ENCODE results near the gene SYNE2. TPM values are rescaled to one million over a fixed set of nuclear protein-coding genes. Genes with fewer than 3 reads are reported as not detected.

The SYNE2 gene
- total and polyA plus RNA-seq, 2 donors (not counting 3 experiments of a cell fraction or from before 2014, with no cell fraction given), result 16.0 to 53.7 TPM

- Histone ChIP-seq H2AFZ (ENCODE audit: low read depth, low read length) (no peak overlapping the region), H4K20me1 (replicated peaks; ENCODE audit: control insufficient read depth, extremely low read depth, insufficient read depth, low read length) (no peaks in the 10 kb centered on the region), H3K36me3 (ENCODE audit: control insufficient read depth in 2 of 2, extremely low read depth in 1 of 2, insufficient read depth in 2 of 2, low read length in 2 of 2) (peaks cover 0 to 7% of the 10 kb centered on the region in 2 experiments), H3K4me2 (ENCODE audit: insufficient read depth, low read length) (no peak overlapping the region), H3K27ac (ENCODE audit: insufficient read depth, low read depth, low read length) (no peak overlapping the region), H3K79me2 (ENCODE audit: control insufficient read depth, insufficient read depth, low read length) (no peaks in the 10 kb centered on the region), H3K27me3 (ENCODE audit: control insufficient read depth in 2 of 2, insufficient read depth in 2 of 2, low read length in 2 of 2) (no peaks in the 10 kb centered on the region), H3K9me3 (replicated peaks; ENCODE audit: control insufficient read depth, insufficient read depth, low read length) (no peaks in the 10 kb centered on the region), H3K4me3 (replicated peaks in 1 of 3; ENCODE audit: insufficient read depth in 1 of 3, low read depth in 1 of 3, low read length in 3 of 3) (no peak overlapping the region), H3K9ac (replicated peaks; ENCODE audit: extremely low read depth, insufficient read depth, low read length) (no peak overlapping the region), H3K4me1 (ENCODE audit: control insufficient read depth, extremely low read depth, insufficient read depth, low read length) (no peaks in the 10 kb centered on the region), H3K9me1 (replicated peaks; ENCODE audit: control insufficient read depth, extremely low read depth, insufficient read depth, low read length) (no peaks in the 10 kb centered on the region)
- ChIA-PET POLR2A (no interaction called here), CTCF (interaction anchor here (1.0 kb wide), 1 partner anchor 21 kb away, joined by 5 read pairs; no protein-coding TSS in a partner anchor)
- TF ChIP-seq POLR2AphosphoS5 (IDR thresholded peaks at IDR 0.05; ENCODE audit: insufficient read depth, low read depth, low read length) (no peak), GATA2 (IDR thresholded peaks at IDR 0.05; ENCODE audit: insufficient read depth, insufficient read length, low read depth, low read length) (no peak), JUN (IDR thresholded peaks at IDR 0.05; ENCODE audit: borderline replicate concordance, insufficient read depth, insufficient read length, low read depth) (no peak), EZH2 (IDR thresholded peaks at IDR 0.05; ENCODE audit: borderline replicate concordance, low read depth, low read length, severe bottlenecking) (no peak), MAX (IDR thresholded peaks at IDR 0.05; ENCODE audit: insufficient read depth, insufficient read length) (no peak), MYC (IDR thresholded peaks at IDR 0.05; ENCODE audit: low read depth, low read length) (no peak), POLR2A (IDR thresholded peaks at IDR 0.05; ENCODE audit: low read depth, low read length) (no peak), FOS (IDR thresholded peaks at IDR 0.05; ENCODE audit: borderline replicate concordance, insufficient read depth, low read length) (no peak)
- dilution Hi-C loops (cut with MboI; ENCODE audit: extremely low pct_ligation_motif_present, low sequenced_read_pairs), result no loop called here
- DNase-seq (ENCODE audit: low read depth, low spot score), result no peak
- FAIRE-seq, result no peak
- intact Hi-C loops (cut with micrococcal nuclease), result no loop called here
- no TSS peak for BruUV-seq (replicated peaks)
Observed at GRCh38 chr14:64081174-64081746, 228.5 kb downstream of the SYNE2 start.

- no peak for FAIRE-seq
Observed at GRCh38 chr14:64082837-64083236, 230.0 kb downstream of the SYNE2 start.

More at GRCh38 chr14:64082837-64083236, 230.0 kb downstream of the SYNE2 start:
- H3K4me3 ChIP-seq (replicated peaks in 1 of 3; ENCODE audit: insufficient read depth in 1 of 3, low read depth in 1 of 3, low read length in 3 of 3), result no peak overlapping the region
- intact Hi-C loops (cut with micrococcal nuclease), result no loop called here
- dilution Hi-C loops (cut with MboI; ENCODE audit: extremely low pct_ligation_motif_present, low sequenced_read_pairs), result no loop called here
- H3K27me3 ChIP-seq (ENCODE audit: control insufficient read depth in 2 of 2, insufficient read depth in 2 of 2, low read length in 2 of 2), result no peaks in the 10 kb centered on the region
- H3K36me3 ChIP-seq (ENCODE audit: control insufficient read depth in 2 of 2, extremely low read depth in 1 of 2, insufficient read depth in 2 of 2, low read length in 2 of 2), result peaks cover 0 to 7% of the 10 kb centered on the region in 2 experiments
- CTCF ChIA-PET, result interaction anchor here (1.0 kb wide), 1 partner anchor 10 kb away, joined by 3 read pairs; no protein-coding TSS in a partner anchor
- no TSS peak for BruUV-seq (replicated peaks)
- no peak overlapping the region for H3K9ac ChIP-seq (replicated peaks; ENCODE audit: extremely low read depth, insufficient read depth, low read length)
- TF ChIP-seq GATA2 (IDR thresholded peaks at IDR 0.05; ENCODE audit: insufficient read depth, insufficient read length, low read depth, low read length) (no peak), POLR2A (IDR thresholded peaks at IDR 0.05; ENCODE audit: low read depth, low read length) (no peak), JUN (IDR thresholded peaks at IDR 0.05; ENCODE audit: borderline replicate concordance, insufficient read depth, insufficient read length, low read depth) (no peak), MYC (IDR thresholded peaks at IDR 0.05; ENCODE audit: low read depth, low read length) (no peak), POLR2AphosphoS5 (IDR thresholded peaks at IDR 0.05; ENCODE audit: insufficient read depth, low read depth, low read length) (no peak), FOS (IDR thresholded peaks at IDR 0.05; ENCODE audit: borderline replicate concordance, insufficient read depth, low read length) (no peak), CTCF (IDR thresholded peaks at IDR 0.05; ENCODE audit: extremely low read depth in 1 of 2, insufficient read depth in 1 of 2, low read depth in 1 of 2, low read length in 2 of 2) (no peak), EZH2 (IDR thresholded peaks at IDR 0.05; ENCODE audit: borderline replicate concordance, low read depth, low read length, severe bottlenecking) (no peak), MAX (IDR thresholded peaks at IDR 0.05; ENCODE audit: insufficient read depth, insufficient read length) (no peak)
- no peaks in the 10 kb centered on the region for H3K4me1 ChIP-seq (ENCODE audit: control insufficient read depth, extremely low read depth, insufficient read depth, low read length)
- H3K4me2 ChIP-seq (ENCODE audit: insufficient read depth, low read length), result no peak overlapping the region
- H3K9me3 ChIP-seq (replicated peaks; ENCODE audit: control insufficient read depth, insufficient read depth, low read length), result no peaks in the 10 kb centered on the region
- H3K79me2 ChIP-seq (ENCODE audit: control insufficient read depth, insufficient read depth, low read length), result no peaks in the 10 kb centered on the region
- no peak for DNase-seq (ENCODE audit: low read depth, low spot score)
- H3K27ac ChIP-seq (ENCODE audit: insufficient read depth, low read depth, low read length), result no peak overlapping the region
- POLR2A ChIA-PET, result no interaction called here
- no peaks in the 10 kb centered on the region for H4K20me1 ChIP-seq (replicated peaks; ENCODE audit: control insufficient read depth, extremely low read depth, insufficient read depth, low read length)
- H3K9me1 ChIP-seq (replicated peaks; ENCODE audit: control insufficient read depth, extremely low read depth, insufficient read depth, low read length), result no peaks in the 10 kb centered on the region
- no peak overlapping the region for H2AFZ ChIP-seq (ENCODE audit: low read depth, low read length)

Measured in endothelial cell of umbilical vein (primary cell).